GM19023 (cell line): Measurements from ENCODE around the gene CPNE2.
"Not testable (repeated sequence)": the region's sequence is repeated elsewhere in the genome, so short reads cannot be mapped to it uniquely, and the experiment has no call there.

ENCODE experiments used
- ATAC-seq: cut with Tn5 transposase; IDR thresholded peaks from one replicate; pipeline ENCODE4 v1.9.1; 2021; ENCODE audit warnings: mild to moderate bottlenecking, moderate library complexity; ENCODE audit not compliant: unreplicated experiment

The CPNE2 gene

GRCh38 chr16:57096793-57097192 lies 4.4 kb downstream of the CPNE2 start:
- no peak for ATAC-seq

GRCh38 chr16:57098188-57098841 lies 5.9 kb downstream of the CPNE2 start:
- no peak for ATAC-seq

GRCh38 chr16:57099965-57100364 lies 7.6 kb downstream of the CPNE2 start:
- not testable (repeated sequence) for ATAC-seq

DNA sequence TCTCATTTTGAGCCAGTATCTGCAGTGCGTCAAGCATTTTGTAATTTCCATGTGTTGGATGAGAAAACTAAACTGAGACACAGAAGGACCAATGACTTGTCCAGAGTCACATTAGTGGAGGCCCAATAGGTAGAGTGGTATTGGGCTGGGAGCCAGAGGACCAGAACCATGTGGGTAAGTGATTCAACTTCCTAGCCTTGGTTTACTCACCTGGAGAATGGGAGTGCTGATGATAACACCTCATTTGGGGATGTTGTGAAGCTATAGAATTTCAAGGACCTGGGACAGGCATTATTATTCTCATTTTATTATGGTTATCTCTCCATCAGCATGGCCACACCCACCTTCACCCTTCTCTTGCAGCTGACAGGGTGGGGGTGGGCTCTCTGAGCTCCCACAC lies 8.1 kb downstream of the CPNE2 start:
- ATAC-seq: no peak

DNA sequence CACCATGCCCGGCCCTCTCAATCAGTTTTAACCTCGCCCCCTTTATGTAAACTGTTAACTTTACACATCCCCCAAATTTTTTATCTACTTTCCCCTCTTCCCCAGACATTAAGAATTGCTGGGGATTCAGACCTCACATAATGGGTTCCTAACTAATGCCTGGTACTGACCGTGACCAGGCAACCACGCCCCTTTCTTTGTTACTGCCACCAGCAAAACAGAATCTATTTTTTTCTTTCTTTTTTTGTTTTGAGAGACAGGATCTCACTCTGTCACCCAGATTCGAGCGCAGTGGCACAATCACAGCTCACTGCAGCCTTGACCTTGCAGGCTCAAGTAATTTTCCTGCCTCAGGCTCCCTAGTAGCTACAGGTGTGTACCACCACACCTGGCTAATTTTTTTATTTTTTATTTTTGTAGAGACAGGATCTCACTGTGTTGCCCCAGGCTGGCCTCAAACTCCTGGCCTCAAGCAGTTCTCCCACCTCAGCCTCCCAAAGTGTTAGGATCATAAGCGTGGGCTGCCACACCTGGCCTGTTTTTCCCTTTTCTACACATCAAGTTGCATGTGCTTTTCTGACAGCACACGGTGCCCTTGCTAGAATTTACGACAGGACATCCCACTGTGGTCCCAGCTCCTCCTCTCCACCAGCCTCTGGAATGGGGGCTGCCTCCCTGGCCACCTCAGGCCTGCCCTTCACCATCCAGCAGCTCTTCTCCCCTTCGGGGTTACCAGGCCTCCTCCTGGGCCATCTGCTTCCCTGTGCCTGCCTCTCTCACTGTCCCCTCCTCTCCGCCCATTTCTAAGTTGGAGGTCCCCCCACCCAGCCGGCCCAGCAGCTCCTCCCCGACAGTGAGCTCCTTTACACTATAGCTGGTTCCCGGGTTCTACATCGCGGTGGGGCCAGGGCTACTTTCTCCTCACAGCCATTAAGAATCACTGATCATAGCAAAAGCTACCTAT lies 10.8 kb downstream of the CPNE2 start:
- ATAC-seq: no peak

DNA sequence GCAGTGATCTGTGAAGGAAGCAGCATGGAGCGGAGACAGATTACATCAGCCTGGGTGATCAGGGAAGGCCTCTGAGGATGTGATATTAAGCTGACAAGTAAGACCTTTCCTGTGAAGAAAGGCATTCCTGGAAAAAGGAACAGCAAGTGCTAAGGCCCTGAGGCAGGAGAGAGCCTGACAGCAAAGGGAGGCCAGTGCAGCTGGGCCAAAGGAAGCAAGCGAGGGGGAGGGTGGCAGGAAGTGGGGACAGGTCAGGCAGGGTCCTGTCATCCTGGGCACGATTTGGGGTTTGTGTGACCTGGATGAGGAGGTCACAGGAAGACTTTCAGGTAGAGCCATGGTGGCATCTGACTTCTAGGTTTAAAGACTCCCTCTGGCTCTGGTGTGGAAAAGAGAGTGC lies 12.3 kb downstream of the CPNE2 start:
- no peak for ATAC-seq

GRCh38 chr16:57105184-57105583 lies 12.8 kb downstream of the CPNE2 start:
- ATAC-seq: no peak

DNA sequence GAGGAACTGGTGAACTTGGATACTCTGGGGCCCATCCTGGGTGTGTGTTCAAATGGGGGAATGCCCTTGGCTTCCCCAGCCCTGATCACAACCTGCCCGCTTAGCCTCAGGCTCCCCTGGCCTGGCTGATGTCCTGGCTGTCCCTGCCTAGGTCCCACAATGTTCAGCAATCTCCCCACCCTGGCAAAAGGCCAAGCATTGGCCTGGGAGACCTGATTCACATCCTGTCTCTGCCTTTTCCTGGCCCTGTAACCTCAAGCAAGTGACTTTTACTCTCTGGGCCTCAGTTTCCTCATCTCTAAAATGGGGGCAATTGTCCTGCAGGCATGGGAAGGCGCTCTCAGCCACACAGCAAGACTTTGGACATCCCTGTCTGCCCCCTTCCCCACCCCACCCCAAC lies 14.4 kb downstream of the CPNE2 start:
- ATAC-seq: no peak

DNA sequence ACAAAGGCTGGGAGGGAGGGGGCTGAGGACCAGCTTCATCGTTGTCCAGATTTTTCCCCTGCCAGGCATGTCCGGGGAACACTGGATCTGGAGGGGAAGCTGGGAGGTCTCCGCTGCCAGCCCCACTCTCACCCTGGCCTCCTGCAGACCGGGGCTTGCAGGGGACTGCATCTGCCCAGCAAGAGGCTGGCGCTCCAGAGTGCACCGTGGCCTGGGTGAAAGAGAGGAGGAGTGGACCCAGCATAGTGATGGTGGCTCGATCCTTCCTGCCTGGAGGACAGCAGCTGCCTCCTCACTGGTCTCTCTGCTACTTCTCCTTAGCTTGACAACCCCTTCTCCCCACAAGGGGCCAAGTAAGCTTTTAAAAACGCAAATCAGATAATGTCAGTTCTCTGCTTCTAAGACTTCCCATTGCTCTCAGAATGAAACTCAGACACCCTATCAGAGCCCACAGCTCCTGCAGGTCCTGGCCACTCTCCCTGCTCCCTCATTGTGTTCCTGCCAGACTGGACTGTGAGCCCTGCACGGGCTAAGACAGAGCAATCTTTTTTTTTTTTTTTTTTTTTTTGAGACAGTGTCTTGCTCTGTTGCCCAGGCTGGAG lies 15.0 kb downstream of the CPNE2 start:
- ATAC-seq: no peak

- no peak for ATAC-seq
These were observed 16.0 kb downstream of the CPNE2 start for GRCh38 chr16:57108432-57108831.

- ATAC-seq: not testable (repeated sequence)
These were observed 17.1 kb downstream of the CPNE2 start for GRCh38 chr16:57109259-57110105.

DNA sequence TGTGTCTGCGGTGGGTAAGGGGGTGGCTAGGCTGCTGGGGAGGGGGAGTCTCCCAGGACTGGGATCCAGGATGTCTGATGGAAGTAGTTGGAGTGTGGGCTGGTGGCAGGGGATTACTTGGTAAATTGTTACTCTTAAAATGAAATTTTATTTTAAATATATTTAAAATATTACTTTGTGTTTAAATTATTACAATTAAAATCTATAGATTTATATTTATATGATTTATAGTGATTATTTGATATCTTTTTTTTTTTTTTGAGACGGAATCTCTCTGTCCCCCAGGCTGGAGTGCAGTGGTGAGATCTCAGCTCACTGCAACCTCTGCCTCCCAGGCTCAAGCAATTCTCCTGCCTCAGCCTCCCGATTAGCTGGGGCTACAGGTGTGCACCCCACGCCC lies 18.6 kb downstream of the CPNE2 start:
- ATAC-seq: no peak

DNA sequence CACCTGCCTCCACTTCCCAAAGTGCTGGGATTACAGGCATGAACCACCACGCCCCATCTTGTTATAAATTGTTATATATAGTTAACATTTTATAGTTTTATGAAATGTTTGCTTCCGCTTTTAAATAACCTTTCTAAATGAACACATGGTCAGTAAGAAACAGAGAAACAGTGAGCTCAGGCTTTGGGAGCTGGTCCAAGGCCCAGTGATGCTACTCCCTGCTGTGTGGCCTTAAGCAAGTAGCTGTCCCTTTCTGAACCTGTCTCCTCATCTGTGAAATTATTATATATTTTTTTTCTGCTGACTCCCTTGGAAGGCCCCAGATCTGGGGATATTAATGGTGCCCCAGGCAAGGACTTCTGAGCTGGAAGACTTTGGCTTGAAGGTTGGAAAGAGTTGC lies 19.0 kb downstream of the CPNE2 start:
- no peak for ATAC-seq

GRCh38 chr16:57112403-57113041 lies 20.1 kb downstream of the CPNE2 start:
- ATAC-seq: no peak

DNA sequence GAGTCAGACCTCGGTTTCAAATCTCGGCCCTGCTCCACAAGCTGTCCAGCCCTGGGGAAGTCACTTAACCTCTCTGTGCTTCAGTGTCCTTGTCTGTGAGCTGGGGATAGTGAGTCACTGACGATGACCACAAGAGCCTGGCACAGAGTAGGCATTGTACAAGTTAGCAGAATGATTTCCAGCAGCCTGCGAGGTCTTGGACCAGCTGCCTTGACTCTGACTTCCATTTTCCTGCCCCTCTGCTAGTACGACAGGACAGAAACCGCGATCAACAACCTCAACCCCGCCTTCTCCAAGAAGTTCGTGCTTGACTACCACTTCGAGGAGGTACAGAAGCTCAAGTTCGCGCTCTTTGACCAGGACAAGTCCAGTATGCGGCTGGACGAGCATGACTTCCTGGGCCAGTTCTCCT lies 20.7 kb downstream of the CPNE2 start:
- ATAC-seq: no peak

DNA sequence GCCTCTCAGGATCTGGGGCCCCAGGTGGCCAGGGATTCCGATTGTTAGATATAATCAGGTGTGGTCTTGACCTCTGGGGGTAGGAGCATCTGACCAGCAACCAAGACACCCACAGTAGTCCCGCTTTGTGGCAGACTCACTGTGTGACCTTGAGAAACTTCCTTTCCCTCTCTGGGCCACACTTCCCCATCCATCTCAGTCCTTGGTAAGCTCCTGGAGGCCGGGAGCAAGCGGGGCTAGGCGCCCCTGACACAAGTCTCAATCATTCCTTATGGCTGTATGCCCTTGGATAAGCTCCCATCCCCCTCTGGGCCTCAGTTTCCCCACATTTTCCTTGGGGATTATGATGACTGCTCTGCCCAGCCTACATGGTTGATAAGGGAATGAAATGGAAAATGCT lies 21.3 kb downstream of the CPNE2 start:
- no peak for ATAC-seq

- no peak for ATAC-seq
These were observed 22.8 kb downstream of the CPNE2 start for GRCh38 chr16:57115168-57115513.

GRCh38 chr16:57115514-57116182 lies 23.3 kb downstream of the CPNE2 start:
- no peak for ATAC-seq

DNA sequence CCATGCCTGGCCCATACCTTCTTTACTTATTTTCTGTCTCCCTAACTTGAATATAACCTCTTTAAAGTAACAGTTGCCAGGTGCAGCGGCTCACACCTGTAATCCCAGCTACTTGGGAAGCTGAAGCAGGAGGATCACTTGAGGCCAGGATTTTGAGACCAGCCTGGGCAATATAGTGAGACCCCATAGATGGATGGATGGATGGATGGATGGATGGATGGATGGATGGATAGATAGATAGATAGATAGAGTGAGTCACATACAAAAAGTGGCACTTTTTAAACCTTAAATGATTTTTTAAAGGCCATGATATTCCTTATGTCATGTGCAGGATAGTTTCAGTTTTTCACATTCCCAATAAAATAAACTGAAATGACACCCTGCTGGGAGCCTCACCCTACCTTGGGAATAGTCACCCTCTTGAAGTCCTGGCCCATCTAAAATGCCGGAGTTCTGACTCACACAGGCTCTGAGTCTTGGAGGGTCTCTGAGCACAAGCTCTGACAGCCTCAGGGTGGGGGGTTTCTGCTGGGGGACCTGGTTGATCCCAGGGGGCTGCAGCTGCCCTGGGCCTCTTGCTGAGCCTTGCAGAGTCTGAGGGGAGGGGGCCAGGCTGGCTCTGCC lies 26.2 kb downstream of the CPNE2 start:
- ATAC-seq: no peak
